CD14-positive monocyte (primary cell): ENCODE results near the gene REV3L. TPM values are rescaled to one million over a fixed set of nuclear protein-coding genes. Genes with fewer than 3 reads are reported as not detected.

Experiments used
- DNase-seq, 3 donors: peaks; one replicate each; pipeline ENCODE4 v3.0.0-alpha.2; 2011 to 2022
- H2AFZ ChIP-seq: 2 replicates; pipeline ENCODE4 v1.6.0; 2012; ENCODE audit warnings: mild to moderate bottlenecking, low read depth, low read length, inconsistent platforms; ENCODE audit not compliant: insufficient read depth, poor library complexity, severe bottlenecking
- H3K27ac ChIP-seq, 2 donors: 1 replicate in 1 of 2; 2 replicates in 1 of 2; pipeline ENCODE4 v1.5.1; 2012 to 2013; ENCODE audit warnings: low read length in 2 of 2, control low read depth in 1 of 2, inconsistent platforms in 1 of 2, low read depth in 1 of 2, mild to moderate bottlenecking in 1 of 2
- H3K27me3 ChIP-seq, 2 donors: one replicate each; pipeline versions ENCODE4 v1.6.0 to v1.6.1; 2011 to 2013; ENCODE audit warnings: low read length in 2 of 2; ENCODE audit not compliant: control insufficient read depth in 2 of 2, insufficient read depth in 2 of 2
- H3K36me3 ChIP-seq, 2 donors: replicated peaks in 1 of 2; 1 replicate in 1 of 2; 2 replicates in 1 of 2; pipeline versions ENCODE4 v1.5.1 to v1.6.1; 2012 to 2013; ENCODE audit warnings: low read length in 2 of 2, control low read depth in 1 of 2, inconsistent platforms in 1 of 2, mild to moderate bottlenecking in 1 of 2; ENCODE audit not compliant: insufficient read depth in 2 of 2, control insufficient read depth in 1 of 2
- H3K4me1 ChIP-seq, 2 donors: 1 replicate in 1 of 2; 2 replicates in 1 of 2; pipeline versions ENCODE4 v1.5.1 to v1.6.1; 2012 to 2013; ENCODE audit warnings: low read length in 2 of 2, control low read depth in 1 of 2, inconsistent platforms in 1 of 2, mild to moderate bottlenecking in 1 of 2, moderate library complexity in 1 of 2; ENCODE audit not compliant: insufficient read depth in 2 of 2, control insufficient read depth in 1 of 2
- H3K4me2 ChIP-seq: replicated peaks from 2 replicates; pipeline ENCODE3; 2012; ENCODE audit warnings: low read length, moderate library complexity, mild to moderate bottlenecking; ENCODE audit not compliant: poor library complexity, severe bottlenecking; ENCODE audit errors: extremely low read depth
- H3K4me3 ChIP-seq, 3 experiments: fragments of 200-600 bp in 1 of 3; sonication (generic) in 1 of 3; replicated peaks in 1 of 3; 1 replicate in 2 of 3; 2 replicates in 1 of 3; pipeline ENCODE4 v1.5.1; 2011 to 2013; ENCODE audit warnings: low read length in 3 of 3, mild to moderate bottlenecking in 3 of 3, control low read depth in 2 of 3, low read depth in 2 of 3, inconsistent platforms in 1 of 3, moderate library complexity in 1 of 3
- H3K79me2 ChIP-seq: 2 replicates; pipeline ENCODE4 v1.6.0; 2012; ENCODE audit warnings: mild to moderate bottlenecking, control low read depth, inconsistent platforms, low read length, moderate library complexity; ENCODE audit not compliant: insufficient read depth
- H3K9ac ChIP-seq: 2 replicates; pipeline ENCODE4 v1.6.0; 2017; ENCODE audit warnings: low read length, mild to moderate bottlenecking; ENCODE audit not compliant: insufficient read depth, poor library complexity, severe bottlenecking
- H3K9me3 ChIP-seq, 2 donors: replicated peaks in 1 of 2; 1 replicate in 1 of 2; 2 replicates in 1 of 2; pipeline versions ENCODE4 v1.5.1 to v1.6.1; 2012 to 2013; ENCODE audit warnings: low read length in 2 of 2, control low read depth in 1 of 2; ENCODE audit not compliant: control insufficient read depth in 1 of 2, insufficient read depth in 1 of 2
- H4K20me1 ChIP-seq: 2 replicates; pipeline ENCODE4 v1.6.0; 2012; ENCODE audit warnings: mild to moderate bottlenecking, low read length, control low read depth, moderate library complexity; ENCODE audit not compliant: insufficient read depth
- H3K27ac Mint-ChIP-seq, 7 donors: one replicate each; pipeline ENCODE4 v1.8.0; 2020; ENCODE audit warnings: mild to moderate bottlenecking in 7 of 7, mixed read lengths in 7 of 7, moderate library complexity in 6 of 7, inconsistent platforms in 2 of 7
- H3K27me3 Mint-ChIP-seq, 3 donors: one replicate each; pipeline ENCODE4 v1.8.0; 2021 to 2022; ENCODE audit warnings: low read depth in 3 of 3, mild to moderate bottlenecking in 3 of 3, mixed read lengths in 3 of 3, moderate library complexity in 3 of 3, inconsistent platforms in 1 of 3
- H3K36me3 Mint-ChIP-seq, 2 donors: one replicate each; pipeline ENCODE4 v1.8.0; 2020; ENCODE audit warnings: mixed read lengths in 2 of 2, inconsistent platforms in 1 of 2, mild to moderate bottlenecking in 1 of 2
- H3K4me1 Mint-ChIP-seq: one replicate; pipeline ENCODE4 v1.8.0; 2020; ENCODE audit warnings: mild to moderate bottlenecking, mixed read lengths
- H3K4me3 Mint-ChIP-seq, 2 donors: one replicate each; pipeline ENCODE4 v1.8.0; 2020; ENCODE audit warnings: mild to moderate bottlenecking in 2 of 2, mixed read lengths in 2 of 2, moderate library complexity in 1 of 2
- H3K9me3 Mint-ChIP-seq, 7 donors: one replicate each; pipeline ENCODE4 v1.8.0; 2020 to 2022; ENCODE audit warnings: mixed read lengths in 7 of 7, mild to moderate bottlenecking in 6 of 7, moderate library complexity in 6 of 7, inconsistent platforms in 2 of 7
- intact Hi-C, 2 donors: fragments of 100-400 bp; cut with micrococcal nuclease; formaldehyde crosslinking; loops; one replicate each; pipeline versions ENCODE4 v1.15.0 to v1.15.1; 2023
- polyA plus RNA-seq, 3 donors: library from polyadenylated mRNA; depleted of rRNA in 1 of 3; unstranded in 2 of 3; stranded (reverse) in 1 of 3; fragments of 300-500 nt in 2 of 3; fragments of >200 nt in 1 of 3; fragmentation: Illumina TruSeq in 2 of 3; gene quantifications; 1 replicate in 2 of 3; 2 replicates in 1 of 3; pipeline ENCODE4 v1.2.3, GENCODE V29; 2012 to 2021
- TF ChIP-seq, protein P1 (sequence below): fragments of 200-600 bp; IDR thresholded peaks from one replicate; pipeline ENCODE4 v1.8.0; 2022; ENCODE audit warnings: antibody characterized with exemption, mild to moderate bottlenecking

The REV3L gene
- polyA plus RNA-seq, 3 donors = 3.4 to 5.7 (median 4.9) TPM

- TF ChIP-seq, protein P1, sequence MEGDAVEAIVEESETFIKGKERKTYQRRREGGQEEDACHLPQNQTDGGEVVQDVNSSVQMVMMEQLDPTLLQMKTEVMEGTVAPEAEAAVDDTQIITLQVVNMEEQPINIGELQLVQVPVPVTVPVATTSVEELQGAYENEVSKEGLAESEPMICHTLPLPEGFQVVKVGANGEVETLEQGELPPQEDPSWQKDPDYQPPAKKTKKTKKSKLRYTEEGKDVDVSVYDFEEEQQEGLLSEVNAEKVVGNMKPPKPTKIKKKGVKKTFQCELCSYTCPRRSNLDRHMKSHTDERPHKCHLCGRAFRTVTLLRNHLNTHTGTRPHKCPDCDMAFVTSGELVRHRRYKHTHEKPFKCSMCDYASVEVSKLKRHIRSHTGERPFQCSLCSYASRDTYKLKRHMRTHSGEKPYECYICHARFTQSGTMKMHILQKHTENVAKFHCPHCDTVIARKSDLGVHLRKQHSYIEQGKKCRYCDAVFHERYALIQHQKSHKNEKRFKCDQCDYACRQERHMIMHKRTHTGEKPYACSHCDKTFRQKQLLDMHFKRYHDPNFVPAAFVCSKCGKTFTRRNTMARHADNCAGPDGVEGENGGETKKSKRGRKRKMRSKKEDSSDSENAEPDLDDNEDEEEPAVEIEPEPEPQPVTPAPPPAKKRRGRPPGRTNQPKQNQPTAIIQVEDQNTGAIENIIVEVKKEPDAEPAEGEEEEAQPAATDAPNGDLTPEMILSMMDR = no peak
- no peaks in the 10 kb centered on the region for H3K36me3 ChIP-seq
- H3K4me3 Mint-ChIP-seq = no peak overlapping the region
Measured at GRCh38 chr6:111527367-111527766, 44.3 kb upstream of the REV3L start.

GRCh38 chr6:111524735-111525134 is 41.7 kb upstream of the REV3L start:
- Mint-ChIP-seq H3K27ac (no peak overlapping the region), H3K27me3 (peaks cover 0 to 3% (median 1%) of the 10 kb centered on the region in 3 donors), H3K4me3 (no peak overlapping the region), H3K36me3 (no peaks in the 10 kb centered on the region), H3K9me3 (no peaks in the 10 kb centered on the region), H3K4me1 (peaks cover 18% of the 10 kb centered on the region)
- Histone ChIP-seq H3K36me3 (no peaks in the 10 kb centered on the region), H3K9ac (no peak overlapping the region), H2AFZ (no peak overlapping the region), H3K4me3 (no peak overlapping the region), H3K9me3 (no peaks in the 10 kb centered on the region), H3K4me1 (no peaks in the 10 kb centered on the region), H4K20me1 (no peaks in the 10 kb centered on the region), H3K27ac (no peak overlapping the region), H3K4me2 (no peak overlapping the region), H3K79me2 (no peaks in the 10 kb centered on the region), H3K27me3 (no peaks in the 10 kb centered on the region)
- no peak for DNase-seq
- intact Hi-C loops = no loop called here
- TF ChIP-seq, protein P1 = no peak

More at GRCh38 chr6:111527367-111527766, 44.3 kb upstream of the REV3L start:
- Mint-ChIP-seq H3K27me3 (peaks cover 0 to 3% (median 1%) of the 10 kb centered on the region in 3 donors), H3K36me3 (no peaks in the 10 kb centered on the region), H3K9me3 (no peaks in the 10 kb centered on the region), H3K4me1 (peaks cover 12% of the 10 kb centered on the region), H3K27ac (no peak overlapping the region)
- H4K20me1 ChIP-seq = no peaks in the 10 kb centered on the region
- H3K27me3 ChIP-seq = no peaks in the 10 kb centered on the region
- no peak overlapping the region for H2AFZ ChIP-seq
- no peak overlapping the region for H3K9ac ChIP-seq
- H3K4me1 ChIP-seq = no peaks in the 10 kb centered on the region
- no peaks in the 10 kb centered on the region for H3K79me2 ChIP-seq
- DNase-seq = no peak
- intact Hi-C loops = no loop called here
- no peak overlapping the region for H3K4me3 ChIP-seq
- no peaks in the 10 kb centered on the region for H3K9me3 ChIP-seq
- H3K4me2 ChIP-seq = no peak overlapping the region
- H3K27ac ChIP-seq = no peak overlapping the region
